ENCODE data around the gene ANKRD44.

ANKRD44 gene

GRCh38 chr2:196987298-196987648, 323.3 kb downstream of the ANKRD44 start:
- DNase-seq (ENCODE audit: low read depth), result no peak

- no peak for DNase-seq (ENCODE audit: low read depth)
These were observed 324.9 kb downstream of the ANKRD44 start for GRCh38 chr2:196985511-196986183.

GRCh38 chr2:196984903-196985302, 325.7 kb downstream of the ANKRD44 start:
- DNase-seq (ENCODE audit: low read depth), result no peak

- DNase-seq (ENCODE audit: low read depth), result peak; percentile 19
These were observed 326.6 kb downstream of the ANKRD44 start for GRCh38 chr2:196983934-196984333.

- DNase-seq (ENCODE audit: low read depth), result no peak
These were observed 330.1 kb downstream of the ANKRD44 start for GRCh38 chr2:196980473-196980872.

- no peak for DNase-seq (ENCODE audit: low read depth)
These were observed 330.6 kb downstream of the ANKRD44 start for GRCh38 chr2:196980001-196980400.

GRCh38 chr2:196977507-196977906, 333.1 kb downstream of the ANKRD44 start:
- DNase-seq (ENCODE audit: low read depth), result no peak

- DNase-seq (ENCODE audit: low read depth), result no peak
These were observed 335.6 kb downstream of the ANKRD44 start for GRCh38 chr2:196974970-196975369.

GRCh38 chr2:196971574-196972279, 338.9 kb downstream of the ANKRD44 start:
- no peak for DNase-seq (ENCODE audit: low read depth)

- DNase-seq (ENCODE audit: low read depth), result no peak
These were observed 340.5 kb downstream of the ANKRD44 start for GRCh38 chr2:196970099-196970498.

GRCh38 chr2:196968516-196968915, 342.1 kb downstream of the ANKRD44 start:
- DNase-seq (ENCODE audit: low read depth), result no peak

- no peak for DNase-seq (ENCODE audit: low read depth)
These were observed 342.8 kb downstream of the ANKRD44 start for GRCh38 chr2:196967775-196968174.

- peak; percentile 50 for DNase-seq (ENCODE audit: low read depth)
These were observed 343.5 kb downstream of the ANKRD44 start for GRCh38 chr2:196967116-196967515.

GRCh38 chr2:196966061-196966460, 344.5 kb downstream of the ANKRD44 start:
- no peak for DNase-seq (ENCODE audit: low read depth)

GRCh38 chr2:196965651-196966050, 344.9 kb downstream of the ANKRD44 start:
- no peak for DNase-seq (ENCODE audit: low read depth)

- DNase-seq (ENCODE audit: low read depth), result no peak
These were observed 346.6 kb downstream of the ANKRD44 start for GRCh38 chr2:196963961-196964360.

GRCh38 chr2:196963043-196963442, 347.5 kb downstream of the ANKRD44 start:
- DNase-seq (ENCODE audit: low read depth), result no peak

- DNase-seq (ENCODE audit: low read depth), result no peak
These were observed 348.3 kb downstream of the ANKRD44 start for GRCh38 chr2:196962325-196962724.

GRCh38 chr2:196961889-196962288, 348.7 kb downstream of the ANKRD44 start:
- DNase-seq (ENCODE audit: low read depth), result no peak

GRCh38 chr2:196959734-196960338, 350.7 kb downstream of the ANKRD44 start:
- peak; percentile 39 for DNase-seq (ENCODE audit: low read depth)

- DNase-seq (ENCODE audit: low read depth), result no peak
These were observed 351.3 kb downstream of the ANKRD44 start for GRCh38 chr2:196959281-196959680.

GRCh38 chr2:196957881-196958525, 352.6 kb downstream of the ANKRD44 start:
- no peak for DNase-seq (ENCODE audit: low read depth)

GRCh38 chr2:196957442-196957841, 353.1 kb downstream of the ANKRD44 start:
- no peak for DNase-seq (ENCODE audit: low read depth)

Measured in EH (cell line).